ENCODE results near the gene ZNF521.

Gene ZNF521

GRCh38 chr18:25253136-25253535 is 98.8 kb downstream of the ZNF521 start:
- DNase-seq (ENCODE audit: low read depth in 2 of 3, low spot score in 2 of 3): no peak

- DNase-seq (ENCODE audit: low read depth in 2 of 3, low spot score in 2 of 3): no peak
These were observed 100.9 kb downstream of the ZNF521 start for GRCh38 chr18:25251068-25251467.

GRCh38 chr18:25250474-25250851 is 101.5 kb downstream of the ZNF521 start:
- DNase-seq (ENCODE audit: low read depth in 2 of 3, low spot score in 2 of 3): no peak

- no peak for DNase-seq (ENCODE audit: low read depth in 2 of 3, low spot score in 2 of 3)
These were observed 103.2 kb downstream of the ZNF521 start for GRCh38 chr18:25248755-25249154.

- DNase-seq (ENCODE audit: low read depth in 2 of 3, low spot score in 2 of 3): no peak
These were observed 104.2 kb downstream of the ZNF521 start for GRCh38 chr18:25247725-25248124.

- no peak for DNase-seq (ENCODE audit: low read depth in 2 of 3, low spot score in 2 of 3)
These were observed 106.9 kb downstream of the ZNF521 start for GRCh38 chr18:25244924-25245698.

- DNase-seq (ENCODE audit: low read depth in 2 of 3, low spot score in 2 of 3): no peak
These were observed 107.8 kb downstream of the ZNF521 start for GRCh38 chr18:25244170-25244569.

GRCh38 chr18:25243754-25244153 is 108.2 kb downstream of the ZNF521 start:
- DNase-seq (ENCODE audit: low read depth in 2 of 3, low spot score in 2 of 3): no peak

- no peak for DNase-seq (ENCODE audit: low read depth in 2 of 3, low spot score in 2 of 3)
These were observed 108.7 kb downstream of the ZNF521 start for GRCh38 chr18:25243257-25243656.

GRCh38 chr18:25240420-25240770 is 111.6 kb downstream of the ZNF521 start:
- DNase-seq (ENCODE audit: low read depth in 2 of 3, low spot score in 2 of 3): no peak

GRCh38 chr18:25239581-25240419 is 112.2 kb downstream of the ZNF521 start:
- DNase-seq (ENCODE audit: low read depth in 2 of 3, low spot score in 2 of 3): no peak

- DNase-seq (ENCODE audit: low read depth in 2 of 3, low spot score in 2 of 3): no peak
These were observed 112.8 kb downstream of the ZNF521 start for GRCh38 chr18:25239151-25239550.

- no peak for DNase-seq (ENCODE audit: low read depth in 2 of 3, low spot score in 2 of 3)
These were observed 114.2 kb downstream of the ZNF521 start for GRCh38 chr18:25237571-25238267.

- DNase-seq (ENCODE audit: low read depth in 2 of 3, low spot score in 2 of 3): no peak
These were observed 115.2 kb downstream of the ZNF521 start for GRCh38 chr18:25236736-25237135.

GRCh38 chr18:25235401-25236042 is 116.4 kb downstream of the ZNF521 start:
- no peak for DNase-seq (ENCODE audit: low read depth in 2 of 3, low spot score in 2 of 3)

- DNase-seq (ENCODE audit: low read depth in 2 of 3, low spot score in 2 of 3): no peak
These were observed 117.1 kb downstream of the ZNF521 start for GRCh38 chr18:25234740-25235345.

- no peak for DNase-seq (ENCODE audit: low read depth in 2 of 3, low spot score in 2 of 3)
These were observed 117.7 kb downstream of the ZNF521 start for GRCh38 chr18:25234322-25234639.

- no peak for DNase-seq (ENCODE audit: low read depth in 2 of 3, low spot score in 2 of 3)
These were observed 118.2 kb downstream of the ZNF521 start for GRCh38 chr18:25233528-25234321.

- no peak for DNase-seq (ENCODE audit: low read depth in 2 of 3, low spot score in 2 of 3)
These were observed 120.7 kb downstream of the ZNF521 start for GRCh38 chr18:25231327-25231691.

- no peak for DNase-seq (ENCODE audit: low read depth in 2 of 3, low spot score in 2 of 3)
These were observed 121.2 kb downstream of the ZNF521 start for GRCh38 chr18:25230658-25231326.

All from activated CD8-positive, alpha-beta memory T cell treated with anti-CD3 and anti-CD28 coated beads for 48 hours (primary cell).